Upper lobe of right lung (tissue), 1 donor: Measurements from ENCODE around the gene USP5. TPM values are rescaled to one million over a fixed set of nuclear protein-coding genes. Genes with fewer than 3 reads are reported as not detected.

Experiments
- ATAC-seq: fragments of 200-7000 bp; cut with Tn5 transposase; one replicate; pipeline ENCODE4 v1.9.1; 2020; ENCODE audit warnings: mild to moderate bottlenecking, moderate library complexity
- DNase-seq: peaks from one replicate; pipeline ENCODE4 v3.0.0-alpha.2; 2020
- H3K27ac ChIP-seq: fragments of 200-600 bp; one replicate; pipeline ENCODE4 v1.8.0; 2022
- H3K27me3 ChIP-seq: fragments of 200-600 bp; one replicate; pipeline ENCODE4 v1.8.0; 2022; ENCODE audit warnings: mild to moderate bottlenecking
- H3K36me3 ChIP-seq: fragments of 200-600 bp; one replicate; pipeline ENCODE4 v1.8.0; 2022
- H3K4me1 ChIP-seq: fragments of 200-600 bp; one replicate; pipeline ENCODE4 v1.8.0; 2022
- H3K4me3 ChIP-seq: fragments of 200-600 bp; one replicate; pipeline ENCODE4 v1.8.0; 2022; ENCODE audit warnings: mild to moderate bottlenecking
- H3K9me3 ChIP-seq: fragments of 200-600 bp; one replicate; pipeline ENCODE4 v1.8.0; 2022
- intact Hi-C: fragments of 100-400 bp; cut with DNase I; formaldehyde crosslinking; loops from one replicate; pipeline ENCODE4 v1.11.0; 2022
- total RNA-seq: library from RNA; stranded (reverse); fragmentation: NEBNext Ultra II Directional; extraction: Animal tissue kit (Norgen Biotek cat#: 25700); gene quantifications from one replicate; pipeline ENCODE4 v1.2.1, GENCODE V29; 2021
- TF ChIP-seq, protein P1 (sequence below): fragments of 200-600 bp; IDR thresholded peaks from one replicate; pipeline ENCODE4 v1.8.0; 2022; ENCODE audit warnings: antibody characterized with exemption
- donor health status: DM: no; HTN: yes; CAD: no; lungs with severe emphysema.

USP5 gene
- total RNA-seq, 1 donor from 2014 or later, result 63.9 TPM

DNA sequence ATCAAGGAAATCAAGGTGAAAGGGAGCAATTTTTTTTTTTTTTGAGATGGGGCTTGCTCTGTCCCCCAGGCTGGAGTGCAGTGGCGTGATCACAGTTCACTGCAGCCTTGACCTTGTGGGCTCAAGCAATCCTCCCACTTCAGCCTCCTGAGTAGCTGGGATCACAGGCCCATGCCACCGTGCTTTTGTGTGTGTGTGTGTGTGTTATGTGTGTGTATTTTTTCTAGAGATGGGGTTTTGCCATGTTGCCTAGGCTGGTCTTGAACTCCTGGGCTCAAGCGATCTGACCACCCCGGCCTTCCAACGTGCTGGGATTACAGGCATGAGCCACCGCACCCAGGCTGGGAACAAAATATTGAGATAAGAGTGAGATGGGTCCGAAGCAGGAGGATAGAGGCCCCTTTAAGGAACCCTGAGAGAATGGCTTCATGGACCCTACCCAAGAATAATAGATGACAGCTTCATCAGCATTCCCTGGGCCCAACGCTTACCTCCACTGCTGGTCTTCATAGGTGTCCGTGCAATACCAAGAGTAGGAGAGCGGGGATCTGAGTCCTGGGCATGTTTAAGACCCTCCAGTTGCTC is 1.9 kb upstream of the USP5 start:
- no peak overlapping the region for H3K27ac ChIP-seq
- no peak overlapping the region for H3K4me3 ChIP-seq
- H3K27me3 ChIP-seq, result no peaks in the 10 kb centered on the region
- intact Hi-C loops, result no loop called here
- ATAC-seq (no peak), DNase-seq (no peak)
- peaks cover 5% of the 10 kb centered on the region for H3K36me3 ChIP-seq
- peaks cover 9% of the 10 kb centered on the region for H3K4me1 ChIP-seq
- TF ChIP-seq, protein P1, sequence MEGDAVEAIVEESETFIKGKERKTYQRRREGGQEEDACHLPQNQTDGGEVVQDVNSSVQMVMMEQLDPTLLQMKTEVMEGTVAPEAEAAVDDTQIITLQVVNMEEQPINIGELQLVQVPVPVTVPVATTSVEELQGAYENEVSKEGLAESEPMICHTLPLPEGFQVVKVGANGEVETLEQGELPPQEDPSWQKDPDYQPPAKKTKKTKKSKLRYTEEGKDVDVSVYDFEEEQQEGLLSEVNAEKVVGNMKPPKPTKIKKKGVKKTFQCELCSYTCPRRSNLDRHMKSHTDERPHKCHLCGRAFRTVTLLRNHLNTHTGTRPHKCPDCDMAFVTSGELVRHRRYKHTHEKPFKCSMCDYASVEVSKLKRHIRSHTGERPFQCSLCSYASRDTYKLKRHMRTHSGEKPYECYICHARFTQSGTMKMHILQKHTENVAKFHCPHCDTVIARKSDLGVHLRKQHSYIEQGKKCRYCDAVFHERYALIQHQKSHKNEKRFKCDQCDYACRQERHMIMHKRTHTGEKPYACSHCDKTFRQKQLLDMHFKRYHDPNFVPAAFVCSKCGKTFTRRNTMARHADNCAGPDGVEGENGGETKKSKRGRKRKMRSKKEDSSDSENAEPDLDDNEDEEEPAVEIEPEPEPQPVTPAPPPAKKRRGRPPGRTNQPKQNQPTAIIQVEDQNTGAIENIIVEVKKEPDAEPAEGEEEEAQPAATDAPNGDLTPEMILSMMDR, result no peak
- no peaks in the 10 kb centered on the region for H3K9me3 ChIP-seq

DNA sequence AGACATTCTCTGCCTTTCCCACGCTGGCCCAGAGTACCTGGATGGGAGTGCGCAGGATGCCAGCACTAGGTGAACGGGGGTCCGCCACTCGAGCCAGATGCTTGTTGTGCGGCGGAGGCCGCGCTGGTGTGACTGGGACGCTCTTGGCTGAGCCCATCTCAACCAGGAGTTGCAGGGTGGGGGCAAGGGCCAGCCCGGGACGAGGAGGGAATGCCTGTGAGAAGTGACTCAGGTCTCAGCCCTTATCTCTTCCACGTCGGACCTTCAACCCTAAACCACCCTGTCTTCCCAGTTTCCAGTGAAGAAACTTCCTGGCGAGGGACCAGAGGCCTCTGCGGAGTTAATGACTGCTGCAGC is 1.2 kb upstream of the USP5 start:
- peaks cover 9% of the 10 kb centered on the region for H3K4me1 ChIP-seq

DNA sequence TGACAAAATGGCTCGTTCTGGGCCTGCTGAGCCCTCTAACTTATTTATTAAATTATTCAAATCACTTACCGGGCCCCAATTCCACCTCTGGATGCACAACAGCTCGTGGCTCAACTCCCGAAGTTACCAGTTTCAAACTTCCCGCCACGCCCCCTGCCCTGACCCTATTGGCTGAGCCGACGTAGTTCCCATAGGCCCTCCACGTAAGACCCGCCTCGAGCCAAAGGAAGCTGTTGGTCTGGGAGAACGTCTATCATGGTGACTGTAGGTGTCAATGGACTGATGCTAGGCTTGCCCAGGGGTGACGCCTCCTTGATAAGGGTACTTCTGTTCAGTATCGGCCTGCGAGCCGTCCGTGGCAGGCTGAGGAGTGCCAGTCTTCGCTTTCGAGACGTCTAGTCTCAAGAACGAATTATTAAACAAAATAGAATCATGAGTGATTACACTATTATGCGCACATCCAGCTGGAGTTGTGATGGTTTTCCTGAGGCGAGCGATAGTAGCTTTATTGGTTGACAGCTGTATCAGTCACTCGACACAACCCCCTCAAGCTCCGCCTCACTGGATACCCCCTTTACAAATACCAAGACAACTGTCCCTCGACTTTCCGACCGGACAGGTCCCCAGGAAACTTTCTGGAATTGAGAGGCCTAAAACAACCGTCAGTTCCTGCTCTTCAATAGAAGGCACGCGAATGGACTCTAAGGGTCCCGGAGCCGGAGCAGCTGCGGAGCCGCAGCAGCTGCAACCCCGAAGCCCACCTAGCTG is 613 bp upstream of the USP5 start, which contains the start of gene CDCA3:
CDCA3 (minus strand) TSS at position 134 of the 768 bp plus-strand sequence. CDS start 334 bp downstream, outside the sequence.
- no peaks in the 10 kb centered on the region for H3K27me3 ChIP-seq
- peaks cover 16% of the 10 kb centered on the region for H3K36me3 ChIP-seq
- peak within 1 kb of the TSS; percentile 85 for H3K4me3 ChIP-seq
- H3K4me1 ChIP-seq, result peaks cover 9% of the 10 kb centered on the region
- ATAC-seq (peak; percentile 79), DNase-seq (peak; percentile 94)
- peak within 1 kb of the TSS; percentile 96 for H3K27ac ChIP-seq
- TF ChIP-seq, protein P1, result no peak
- H3K9me3 ChIP-seq, result no peaks in the 10 kb centered on the region
- intact Hi-C loops, result no loop called here

More for the DNA sequence above, 1.2 kb upstream of the USP5 start:
- DNase-seq (no peak), ATAC-seq (no peak)
- intact Hi-C loops, result no loop called here
- H3K27me3 ChIP-seq, result no peaks in the 10 kb centered on the region
- H3K9me3 ChIP-seq, result no peaks in the 10 kb centered on the region
- H3K4me3 ChIP-seq, result peak overlapping the region; percentile 85
- TF ChIP-seq, protein P1, result no peak
- H3K27ac ChIP-seq, result no peak overlapping the region
- H3K36me3 ChIP-seq, result peaks cover 11% of the 10 kb centered on the region

DNA sequence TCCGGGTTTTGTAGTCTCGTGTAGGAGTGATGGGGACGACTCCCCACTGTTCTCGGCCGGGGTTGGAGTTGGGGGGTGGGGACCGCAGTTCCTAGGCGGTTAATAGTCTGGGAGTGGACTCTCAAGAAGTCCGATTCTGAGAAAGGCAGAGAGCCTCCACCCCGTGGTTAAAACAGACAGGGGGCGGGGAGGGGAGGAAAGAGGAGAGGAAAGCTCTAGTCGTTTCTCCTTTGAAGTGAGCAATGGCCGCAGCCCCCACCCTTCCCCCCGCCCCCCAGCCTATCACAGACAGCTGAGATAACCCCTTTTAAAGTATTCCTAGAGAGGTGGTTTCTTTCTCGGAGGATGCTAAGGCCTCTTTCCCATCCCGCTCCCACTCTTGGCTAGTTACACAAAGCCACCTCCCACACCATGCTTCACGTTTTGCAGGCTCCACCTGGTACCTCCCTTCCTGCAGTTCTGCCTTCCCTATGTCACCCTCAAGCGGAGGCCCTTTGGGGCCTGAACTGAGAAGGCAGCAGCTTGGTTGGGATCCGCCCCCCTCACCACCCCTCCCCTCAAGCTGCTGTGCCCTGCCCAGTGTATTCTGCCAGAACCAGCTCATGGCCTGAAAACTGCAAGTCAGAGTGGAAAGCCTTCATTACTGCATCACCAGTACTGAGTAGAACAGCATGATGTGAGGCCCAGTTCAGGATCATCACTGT is 853 bp downstream of the USP5 start:
- Histone ChIP-seq H3K27ac (peak overlapping the region; percentile 66), H3K36me3 (peaks cover 31% of the 10 kb centered on the region), H3K9me3 (no peaks in the 10 kb centered on the region), H3K4me3 (peak overlapping the region; percentile 85), H3K4me1 (peaks cover 9% of the 10 kb centered on the region), H3K27me3 (no peaks in the 10 kb centered on the region)
- ATAC-seq (no peak), DNase-seq (no peak)
- intact Hi-C loops, result no loop called here
- TF ChIP-seq, protein P1, result no peak

DNA sequence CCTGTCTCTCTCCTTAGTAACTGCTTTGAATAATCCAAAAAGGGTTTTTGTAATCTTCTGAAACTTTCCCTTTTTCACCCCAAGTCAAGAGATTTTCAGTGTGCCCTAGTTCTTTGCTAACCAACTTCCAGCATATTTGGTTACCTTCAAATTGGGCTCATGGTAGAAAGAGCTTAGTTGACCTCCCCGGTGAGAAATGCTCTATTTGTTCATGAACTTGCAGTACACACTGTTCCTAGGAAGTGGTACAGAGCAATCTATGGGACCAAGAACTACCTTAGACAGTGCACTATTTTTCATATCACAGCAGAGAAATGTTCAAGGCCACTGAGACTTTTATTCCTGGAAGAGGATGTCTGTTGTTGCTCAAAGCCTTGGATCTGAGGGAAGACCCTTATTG is 1.7 kb downstream of the USP5 start:
- H3K36me3 ChIP-seq, result peaks cover 39% of the 10 kb centered on the region
- no peaks in the 10 kb centered on the region for H3K27me3 ChIP-seq
- no peak for DNase-seq
- H3K4me3 ChIP-seq, result no peak overlapping the region
- no peak overlapping the region for H3K27ac ChIP-seq
- no peak for ATAC-seq
- TF ChIP-seq, protein P1, result no peak
- intact Hi-C loops, result no loop called here
- peaks cover 9% of the 10 kb centered on the region for H3K4me1 ChIP-seq
- H3K9me3 ChIP-seq, result no peaks in the 10 kb centered on the region
